HepG2 (cell line): ENCODE measurements around the gene TEX51. TPM values are rescaled to one million over a fixed set of nuclear protein-coding genes. Genes with fewer than 3 reads are reported as not detected.

Source experiments
- ATAC-seq: fragments of 200-7000 bp; cut with Tn5 transposase; 3 replicates; pipeline ENCODE4 v1.9.1; 2020; ENCODE audit warnings: mild to moderate bottlenecking, moderate library complexity
- BruUV-seq: library from RNA; stranded (reverse); fragments of 400-500 nt; replicated peaks from 2 replicates; lab custom pipeline; 2021; lab: Mats Ljungman, UMichigan
- CTCF ChIA-PET: fragments of 300-600 bp; formaldehyde crosslinking; extraction: SDS; loops from one replicate; lab custom pipeline; 2021; ENCODE audit warnings: low total read pairs, inconsistent platforms, low intra/inter-chr PET ratio; lab: Yijun Ruan, JAX
- POLR2A ChIA-PET: fragments of 350-600 bp; sonication (Branson Sonifier 250); formaldehyde crosslinking; loops from one replicate; lab custom pipeline; 2020; ENCODE audit warnings: antibody characterized with exemption, inconsistent platforms; lab: Yijun Ruan, JAX
- DNase-seq: peaks from one replicate; pipeline ENCODE4 v3.0.0-alpha.2; 2015; ENCODE audit warnings: low spot score
- FAIRE-seq: peaks from 3 replicates; lab custom pipeline; 2011; peaks lifted over from hg19 to GRCh38; lab: Jason Lieb, UNC
- H2AFZ ChIP-seq: one replicate; pipeline ENCODE4 v1.6.1; 2011; ENCODE audit warnings: low read length, inconsistent platforms
- H3K27ac ChIP-seq: fragments of 300-600 bp; 3 replicates; pipeline ENCODE4 v1.8.0; 2011; ENCODE audit warnings: mixed run types, mild to moderate bottlenecking, mixed read lengths, low read length, inconsistent platforms; ENCODE audit not compliant: insufficient read depth; ENCODE audit errors: extremely low read length
- H3K27me3 ChIP-seq, 2 experiments: fragments of 200-600 bp in 1 of 2; 2 replicates in 1 of 2; 3 replicates in 1 of 2; pipeline versions ENCODE4 v1.6.0 to v1.8.0; 2011; ENCODE audit warnings: low read length in 2 of 2, mild to moderate bottlenecking in 2 of 2, moderate library complexity in 2 of 2, inconsistent platforms in 1 of 2; ENCODE audit not compliant: insufficient read depth in 2 of 2, control insufficient read depth in 1 of 2
- H3K36me3 ChIP-seq, 2 experiments: fragments of 200-600 bp in 1 of 2; replicated peaks in 1 of 2; 2 replicates in 1 of 2; 3 replicates in 1 of 2; pipeline versions ENCODE4 v1.5.1 to v1.8.0; 2011; ENCODE audit warnings: low read length in 2 of 2, inconsistent platforms in 1 of 2; ENCODE audit not compliant: insufficient read depth in 2 of 2, control insufficient read depth in 1 of 2
- H3K4me1 ChIP-seq: 2 replicates; pipeline ENCODE4 v1.5.1; 2012; ENCODE audit warnings: low read length, inconsistent platforms; ENCODE audit not compliant: insufficient read depth
- H3K4me2 ChIP-seq: 2 replicates; pipeline ENCODE4 v1.6.0; 2011; ENCODE audit warnings: low read depth, low read length, inconsistent platforms
- H3K4me3 ChIP-seq, 3 experiments: fragments of 200-600 bp in 1 of 3; sonication (generic), shearing (Covaris generic) in 1 of 3; replicated peaks in 1 of 3; 2 replicates each; pipeline ENCODE4 v1.5.1; 2011 to 2016; ENCODE audit warnings: low read length in 3 of 3, inconsistent platforms in 2 of 3, low read depth in 2 of 3, mild to moderate bottlenecking in 2 of 3, control low read depth in 1 of 3, mixed read lengths in 1 of 3; ENCODE audit not compliant: insufficient read depth in 1 of 3
- H3K79me2 ChIP-seq: one replicate; pipeline ENCODE4 v1.6.1; 2011; ENCODE audit warnings: low read length, inconsistent platforms; ENCODE audit not compliant: insufficient read depth
- H3K9ac ChIP-seq: 2 replicates; pipeline ENCODE4 v1.6.0; 2011; ENCODE audit warnings: mild to moderate bottlenecking, low read depth, low read length, inconsistent platforms; ENCODE audit not compliant: insufficient read depth
- H3K9me3 ChIP-seq: 2 replicates; pipeline ENCODE4 v1.5.1; 2012; ENCODE audit warnings: mild to moderate bottlenecking, low read length
- H4K20me1 ChIP-seq: 2 replicates; pipeline ENCODE4 v1.6.0; 2011; ENCODE audit warnings: inconsistent platforms, mild to moderate bottlenecking, low read length, moderate library complexity; ENCODE audit not compliant: insufficient read depth
- PPARG ChIP-seq: conservative IDR thresholded peaks from 2 replicates; pipeline ENCODE4 v1.6.1; 2016; ENCODE audit warnings: missing biosample characterization, missing genetic modification reagents
- WGBS: methylation state at CpG from one replicate; pipeline ENCODE4 v1.1.6; 2017; ENCODE audit warnings: low lambda C conversion rate; 5-methylcytosine and 5-hydroxymethylcytosine counted together
- in situ Hi-C: cut with HindIII; loops from 2 replicates; pipeline ENCODE4 v1.10.0; 2017; ENCODE audit warnings: low pct_unique_long_range_greater_than_20kb; ENCODE audit not compliant: extremely low pct_ligation_motif_present
- intact Hi-C: fragments of 100-400 bp; cut with micrococcal nuclease; formaldehyde crosslinking; loops from one replicate; pipeline ENCODE4 v1.10.0; 2022; ENCODE audit not compliant: unreplicated experiment
- polyA plus RNA-seq, 8 experiments: library from polyadenylated mRNA; depleted of rRNA in 3 of 8; stranded (reverse) in 7 of 8; unstranded in 1 of 8; fragments of >200 nt; fragmentation: Illumina TruSeq in 4 of 8; extraction: Trizol in 4 of 8; gene quantifications; 2 replicates each; pipeline versions ENCODE4 v1.2.1 to v1.2.3, GENCODE V29; 2011 to 2016; ENCODE audit warnings: low read depth in 4 of 8, missing spikeins in 1 of 8, mixed read lengths in 1 of 8; ENCODE audit not compliant: insufficient read depth in 1 of 8
- total RNA-seq, 5 experiments: library from RNA; depleted of rRNA; stranded (reverse); fragments of >200 nt; fragmentation: Illumina TruSeq; extraction: Trizol; gene quantifications; 2 replicates each; pipeline ENCODE4 v1.2.3, GENCODE V29; 2016; ENCODE audit warnings: low read depth in 1 of 5
- TF ChIP-seq, protein P1 (sequence below): sonication (generic); formaldehyde crosslinking; IDR thresholded peaks from 2 replicates; pipeline ENCODE4 v1.4.0; 2020; ENCODE audit warnings: missing genetic modification reagents

The TEX51 gene
- total and polyA plus RNA-seq, 2 of the 13 experiments (the other 11 are each of a cell fraction or from before 2014, with no cell fraction given), result not detected

DNA sequence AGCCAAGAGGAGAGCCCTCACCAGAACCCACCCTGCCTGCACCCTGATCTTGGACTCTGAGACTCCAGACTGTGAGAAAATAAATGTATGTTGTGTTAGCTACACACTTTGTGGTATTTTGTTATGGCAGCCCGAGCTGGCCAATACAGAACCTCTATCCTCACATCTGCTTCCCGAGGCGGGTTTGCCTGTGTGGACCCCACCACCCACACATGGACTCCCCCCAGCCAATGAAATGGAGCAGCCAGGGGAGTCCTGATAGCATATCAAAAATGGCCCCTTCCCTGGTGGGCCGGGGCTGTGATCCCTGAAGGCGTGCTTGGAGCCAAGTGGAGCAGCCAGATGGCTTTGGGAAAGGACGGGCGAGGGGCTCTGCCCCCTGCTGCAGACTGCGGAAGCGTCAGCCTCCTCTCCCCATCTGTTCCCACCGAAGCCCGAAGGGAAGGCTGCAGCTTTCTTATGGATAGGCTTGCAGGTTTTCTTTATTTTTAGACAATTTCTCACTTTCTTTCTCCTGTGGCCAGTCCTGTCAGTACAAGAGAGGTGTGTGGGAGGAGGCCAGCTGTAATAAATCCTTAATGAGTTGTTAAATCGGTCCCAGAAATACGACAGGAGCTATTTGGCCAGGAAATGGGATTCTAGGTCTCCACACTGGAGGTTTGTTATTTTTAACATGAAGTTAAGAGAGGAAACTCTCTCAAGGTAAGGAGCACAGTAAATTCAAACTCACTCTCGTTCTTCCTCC lies 34.4 kb downstream of the TEX51 start:
- Histone ChIP-seq H3K4me1 (no peaks in the 10 kb centered on the region), H4K20me1 (no peaks in the 10 kb centered on the region), H3K36me3 (no peaks in the 10 kb centered on the region), H3K4me3 (no peak overlapping the region), H3K79me2 (no peaks in the 10 kb centered on the region), H3K27me3 (peaks cover 2 to 20% of the 10 kb centered on the region in 2 experiments; a peak in 3 of 5 replicates), H3K9me3 (no peaks in the 10 kb centered on the region), H3K27ac (no peak overlapping the region), H3K4me2 (no peak overlapping the region), H3K9ac (no peak overlapping the region), H2AFZ (no peak overlapping the region)
- ChIA-PET CTCF (no interaction called here), POLR2A (no interaction called here)
- FAIRE-seq (no peak), ATAC-seq (no peak), DNase-seq (no peak)
- no TSS peak for BruUV-seq
- intact Hi-C loops, result no loop called here
- 33% methylated on average over 13 of the region's 14 CpGs for WGBS
- in situ Hi-C loops, result no loop called here
- TF ChIP-seq, protein P1, sequence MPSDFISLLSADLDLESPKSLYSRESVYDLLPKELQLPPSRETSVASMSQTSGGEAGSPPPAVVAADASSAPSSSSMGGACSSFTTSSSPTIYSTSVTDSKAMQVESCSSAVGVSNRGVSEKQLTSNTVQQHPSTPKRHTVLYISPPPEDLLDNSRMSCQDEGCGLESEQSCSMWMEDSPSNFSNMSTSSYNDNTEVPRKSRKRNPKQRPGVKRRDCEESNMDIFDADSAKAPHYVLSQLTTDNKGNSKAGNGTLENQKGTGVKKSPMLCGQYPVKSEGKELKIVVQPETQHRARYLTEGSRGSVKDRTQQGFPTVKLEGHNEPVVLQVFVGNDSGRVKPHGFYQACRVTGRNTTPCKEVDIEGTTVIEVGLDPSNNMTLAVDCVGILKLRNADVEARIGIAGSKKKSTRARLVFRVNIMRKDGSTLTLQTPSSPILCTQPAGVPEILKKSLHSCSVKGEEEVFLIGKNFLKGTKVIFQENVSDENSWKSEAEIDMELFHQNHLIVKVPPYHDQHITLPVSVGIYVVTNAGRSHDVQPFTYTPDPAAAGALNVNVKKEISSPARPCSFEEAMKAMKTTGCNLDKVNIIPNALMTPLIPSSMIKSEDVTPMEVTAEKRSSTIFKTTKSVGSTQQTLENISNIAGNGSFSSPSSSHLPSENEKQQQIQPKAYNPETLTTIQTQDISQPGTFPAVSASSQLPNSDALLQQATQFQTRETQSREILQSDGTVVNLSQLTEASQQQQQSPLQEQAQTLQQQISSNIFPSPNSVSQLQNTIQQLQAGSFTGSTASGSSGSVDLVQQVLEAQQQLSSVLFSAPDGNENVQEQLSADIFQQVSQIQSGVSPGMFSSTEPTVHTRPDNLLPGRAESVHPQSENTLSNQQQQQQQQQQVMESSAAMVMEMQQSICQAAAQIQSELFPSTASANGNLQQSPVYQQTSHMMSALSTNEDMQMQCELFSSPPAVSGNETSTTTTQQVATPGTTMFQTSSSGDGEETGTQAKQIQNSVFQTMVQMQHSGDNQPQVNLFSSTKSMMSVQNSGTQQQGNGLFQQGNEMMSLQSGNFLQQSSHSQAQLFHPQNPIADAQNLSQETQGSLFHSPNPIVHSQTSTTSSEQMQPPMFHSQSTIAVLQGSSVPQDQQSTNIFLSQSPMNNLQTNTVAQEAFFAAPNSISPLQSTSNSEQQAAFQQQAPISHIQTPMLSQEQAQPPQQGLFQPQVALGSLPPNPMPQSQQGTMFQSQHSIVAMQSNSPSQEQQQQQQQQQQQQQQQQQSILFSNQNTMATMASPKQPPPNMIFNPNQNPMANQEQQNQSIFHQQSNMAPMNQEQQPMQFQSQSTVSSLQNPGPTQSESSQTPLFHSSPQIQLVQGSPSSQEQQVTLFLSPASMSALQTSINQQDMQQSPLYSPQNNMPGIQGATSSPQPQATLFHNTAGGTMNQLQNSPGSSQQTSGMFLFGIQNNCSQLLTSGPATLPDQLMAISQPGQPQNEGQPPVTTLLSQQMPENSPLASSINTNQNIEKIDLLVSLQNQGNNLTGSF (CRISPR knock-in tag), result no peak
- no peak for TF ChIP-seq PPARG
